DND-41 (cell line): ENCODE data around the gene SPANXN1.

ENCODE experiments used
- EZH2 ChIP-seq: IDR thresholded peaks from 3 replicates; pipeline ENCODE4 v1.6.1; 2012; ENCODE audit warnings: borderline replicate concordance, low read depth, mild to moderate bottlenecking, moderate library complexity, low read length, inconsistent platforms; ENCODE audit not compliant: severe bottlenecking
- TF ChIP-seq, protein P1 (sequence below): IDR thresholded peaks from 2 replicates; pipeline ENCODE4 v1.5.1; 2012; ENCODE audit warnings: borderline replicate concordance, low read length, moderate library complexity, mild to moderate bottlenecking; ENCODE audit not compliant: poor library complexity, severe bottlenecking; ENCODE audit errors: extremely low read depth

DNA sequence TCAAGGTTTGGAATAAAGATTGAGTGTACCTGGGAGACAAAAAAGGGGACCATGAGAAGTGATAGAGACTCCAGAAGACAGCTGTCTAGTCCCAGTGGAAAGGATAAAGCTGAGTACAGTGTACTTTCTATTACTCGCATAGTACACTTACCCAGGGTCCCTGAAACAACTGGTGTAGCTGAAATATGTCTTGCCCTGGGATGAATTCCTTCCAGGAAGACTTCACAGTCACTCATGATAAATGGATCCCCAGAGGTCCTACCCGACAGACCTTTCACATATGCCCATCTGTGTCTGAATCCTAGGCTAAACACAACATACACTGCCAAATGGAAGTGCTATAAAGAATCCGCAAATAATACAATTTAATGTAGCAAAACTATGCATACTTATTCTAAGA is 48.2 kb upstream of the SPANXN1 start:
- TF ChIP-seq, protein P1, sequence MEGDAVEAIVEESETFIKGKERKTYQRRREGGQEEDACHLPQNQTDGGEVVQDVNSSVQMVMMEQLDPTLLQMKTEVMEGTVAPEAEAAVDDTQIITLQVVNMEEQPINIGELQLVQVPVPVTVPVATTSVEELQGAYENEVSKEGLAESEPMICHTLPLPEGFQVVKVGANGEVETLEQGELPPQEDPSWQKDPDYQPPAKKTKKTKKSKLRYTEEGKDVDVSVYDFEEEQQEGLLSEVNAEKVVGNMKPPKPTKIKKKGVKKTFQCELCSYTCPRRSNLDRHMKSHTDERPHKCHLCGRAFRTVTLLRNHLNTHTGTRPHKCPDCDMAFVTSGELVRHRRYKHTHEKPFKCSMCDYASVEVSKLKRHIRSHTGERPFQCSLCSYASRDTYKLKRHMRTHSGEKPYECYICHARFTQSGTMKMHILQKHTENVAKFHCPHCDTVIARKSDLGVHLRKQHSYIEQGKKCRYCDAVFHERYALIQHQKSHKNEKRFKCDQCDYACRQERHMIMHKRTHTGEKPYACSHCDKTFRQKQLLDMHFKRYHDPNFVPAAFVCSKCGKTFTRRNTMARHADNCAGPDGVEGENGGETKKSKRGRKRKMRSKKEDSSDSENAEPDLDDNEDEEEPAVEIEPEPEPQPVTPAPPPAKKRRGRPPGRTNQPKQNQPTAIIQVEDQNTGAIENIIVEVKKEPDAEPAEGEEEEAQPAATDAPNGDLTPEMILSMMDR, result no peak
- no peak for TF ChIP-seq EZH2
